Measurements from ENCODE around the gene KLRF1.
A peak's percentile ranks its signal among the peaks of the same experiment; 100 is the strongest.

KLRF1 gene

GRCh38 chr12:9809866-9810265 lies 17.4 kb upstream of the KLRF1 start:
- no peak for DNase-seq

- DNase-seq = no peak
These were observed 16.6 kb upstream of the KLRF1 start for GRCh38 chr12:9810671-9811070.

GRCh38 chr12:9811621-9812020 lies 15.7 kb upstream of the KLRF1 start:
- no peak for DNase-seq

- DNase-seq = peak; percentile 88 to 94
These were observed 13.2 kb upstream of the KLRF1 start for GRCh38 chr12:9813821-9814798.

GRCh38 chr12:9820281-9820930 lies 6.9 kb upstream of the KLRF1 start:
- no peak for DNase-seq

- DNase-seq = no peak
These were observed 2.2 kb downstream of the KLRF1 start for GRCh38 chr12:9829483-9829882.

GRCh38 chr12:9829982-9830381 lies 2.7 kb downstream of the KLRF1 start:
- no peak for DNase-seq

- DNase-seq = no peak
These were observed 4.4 kb downstream of the KLRF1 start for GRCh38 chr12:9831720-9832119.

GRCh38 chr12:9843407-9843806 lies 16.1 kb downstream of the KLRF1 start:
- DNase-seq = no peak

GRCh38 chr12:9848899-9849298 lies 21.6 kb downstream of the KLRF1 start:
- no peak for DNase-seq

- no peak for DNase-seq
These were observed 23.8 kb downstream of the KLRF1 start for GRCh38 chr12:9851050-9851449.

GRCh38 chr12:9851927-9852326 lies 24.6 kb downstream of the KLRF1 start:
- DNase-seq = no peak

GRCh38 chr12:9856151-9856550 lies 28.9 kb downstream of the KLRF1 start:
- no peak for DNase-seq

GRCh38 chr12:9856894-9857293 lies 29.6 kb downstream of the KLRF1 start:
- no peak for DNase-seq

GRCh38 chr12:9858135-9858534 lies 30.9 kb downstream of the KLRF1 start:
- DNase-seq = no peak

- no peak for DNase-seq
These were observed 37.8 kb downstream of the KLRF1 start for GRCh38 chr12:9864913-9865675.

- no peak for DNase-seq
These were observed 39.6 kb downstream of the KLRF1 start for GRCh38 chr12:9866860-9867269.

- no peak for DNase-seq
These were observed 40.2 kb downstream of the KLRF1 start for GRCh38 chr12:9867531-9867930.

- DNase-seq = no peak
These were observed 41.1 kb downstream of the KLRF1 start for GRCh38 chr12:9868311-9868801.

GRCh38 chr12:9868951-9869306 lies 41.6 kb downstream of the KLRF1 start:
- DNase-seq = no peak

GRCh38 chr12:9869307-9870161 lies 42.3 kb downstream of the KLRF1 start, which contains the start of gene CLEC2B:
Gene CLEC2B, minus strand, starts transcription at chr12:9869354.
- DNase-seq = peak; percentile 16 to 30

- no peak for DNase-seq
These were observed 43.1 kb downstream of the KLRF1 start for GRCh38 chr12:9870286-9870866.
